Lung (tissue), 12 donors: Measurements from ENCODE around the gene SPATC1L. TPM values are rescaled to one million over a fixed set of nuclear protein-coding genes. Genes with fewer than 3 reads are reported as not detected.

Experiments used
- ATAC-seq: fragments of 200-7000 bp; cut with Tn5 transposase; one replicate; pipeline ENCODE4 v1.9.1; 2020; ENCODE audit warnings: moderate number of reproducible peaks; ENCODE audit not compliant: insufficient read depth, low FRiP score
- DNase-seq, 3 donors: peaks; one replicate each; pipeline ENCODE4 v3.0.0-alpha.2; 2013 to 2017
- H3K27ac ChIP-seq, 2 donors: one replicate each; pipeline ENCODE4 v1.5.1; 2013; ENCODE audit warnings: mild to moderate bottlenecking in 2 of 2, moderate library complexity in 2 of 2, control low read depth in 1 of 2, inconsistent platforms in 1 of 2, low read depth in 1 of 2, low read length in 1 of 2
- H3K27me3 ChIP-seq, 3 donors: one replicate each; pipeline ENCODE4 v1.5.1; 2013; ENCODE audit warnings: low read length in 2 of 3; ENCODE audit not compliant: control insufficient read depth in 3 of 3, insufficient read depth in 3 of 3
- H3K36me3 ChIP-seq, 4 donors: one replicate each; pipeline ENCODE4 v1.5.1; 2013; ENCODE audit warnings: low read length in 4 of 4, mild to moderate bottlenecking in 1 of 4, moderate library complexity in 1 of 4; ENCODE audit not compliant: control insufficient read depth in 4 of 4, insufficient read depth in 4 of 4
- H3K4me1 ChIP-seq, 5 donors: one replicate each; pipeline ENCODE4 v1.5.1; 2013; ENCODE audit warnings: low read length in 5 of 5, mild to moderate bottlenecking in 2 of 5, moderate library complexity in 1 of 5; ENCODE audit not compliant: control insufficient read depth in 5 of 5, insufficient read depth in 5 of 5
- H3K4me3 ChIP-seq: one replicate; pipeline ENCODE4 v1.5.1; 2013; ENCODE audit warnings: mild to moderate bottlenecking, control low read depth, moderate library complexity
- H3K9ac ChIP-seq, 2 donors: one replicate each; pipeline ENCODE4 v1.5.1; 2013; ENCODE audit warnings: low read length in 2 of 2, control low read depth in 1 of 2; ENCODE audit not compliant: insufficient read depth in 1 of 2
- H3K9me3 ChIP-seq, 4 donors: one replicate each; pipeline ENCODE4 v1.5.1; 2013; ENCODE audit warnings: low read length in 3 of 4, mild to moderate bottlenecking in 1 of 4, moderate library complexity in 1 of 4; ENCODE audit not compliant: control insufficient read depth in 4 of 4, insufficient read depth in 3 of 4
- CTCF ChIP-seq: IDR thresholded peaks from 2 replicates; pipeline ENCODE4 v1.5.1; 2012; ENCODE audit warnings: mild to moderate bottlenecking; ENCODE audit errors: control extremely low read depth, extremely low read depth
- WGBS, 2 donors: extraction: QIAGEN DNeasy Blood & Tissue Kit; methylation state at CpG; one replicate each; pipeline ENCODE4 v1.1.7; 2013; 5-methylcytosine and 5-hydroxymethylcytosine counted together
- polyA plus RNA-seq, 2 donors: library from polyadenylated mRNA; stranded (reverse); fragments of 200-250 nt; gene quantifications; one replicate each; pipeline ENCODE4 v1.2.1, GENCODE V29; 2013
- total RNA-seq, 2 donors: library from RNA; depleted of rRNA in 1 of 2; stranded (reverse); fragments of >200 nt in 1 of 2; gene quantifications; one replicate each; pipeline ENCODE4 v1.2.1, GENCODE V29; 2014 to 2021
- donor health status: control.
- donor health status: control.
- donor health status: Bipolar disorder and iron deficiency.
- donor health status: healthy.
- donor health status: DM: yes; HTN: yes; CAD: no.

The SPATC1L gene
- total and polyA plus RNA-seq, 4 donors, result 6.6 to 15.6 (median 11.0) TPM

- Histone ChIP-seq H3K27me3 (no peaks in the 10 kb centered on the region), H3K36me3 (peaks cover 0 to 51% (median 33%) of the 10 kb centered on the region in 4 donors), H3K4me3 (no peak overlapping the region), H3K4me1 (no peaks in the 10 kb centered on the region), H3K9ac (no peak overlapping the region), H3K27ac (no peak overlapping the region), H3K9me3 (no peaks in the 10 kb centered on the region)
- 89 to 92% methylated on average over 28 to 29 of the region's 29 CpGs for WGBS, 2 donors
- DNase-seq (peak in 1 of 3 donors; percentile 10), ATAC-seq (no peak)
- TF ChIP-seq CTCF, result no peak
These were observed 62.7 kb downstream of the SPATC1L start for GRCh38 chr21:46121286-46122221.

- TF ChIP-seq CTCF, result no peak
- Histone ChIP-seq H3K9ac (no peak overlapping the region), H3K36me3 (peaks cover 6 to 55% (median 34%) of the 10 kb centered on the region in 4 donors), H3K27ac (no peak overlapping the region), H3K4me3 (no peak overlapping the region), H3K9me3 (peaks cover 0 to 2% (median 0%) of the 10 kb centered on the region in 4 donors), H3K4me1 (no peaks in the 10 kb centered on the region), H3K27me3 (no peaks in the 10 kb centered on the region)
- DNase-seq (no peak), ATAC-seq (no peak)
- 87% methylated on average over 26 of the region's 26 CpGs for WGBS, 2 donors
These were observed 63.7 kb downstream of the SPATC1L start for GRCh38 chr21:46120301-46121285.

GRCh38 chr21:46119637-46120271, 64.5 kb downstream of the SPATC1L start:
- Histone ChIP-seq H3K4me3 (no peak overlapping the region), H3K9ac (no peak overlapping the region), H3K9me3 (peaks cover 0 to 8% (median 1%) of the 10 kb centered on the region in 4 donors), H3K27ac (no peak overlapping the region), H3K27me3 (no peaks in the 10 kb centered on the region), H3K4me1 (no peaks in the 10 kb centered on the region), H3K36me3 (peaks cover 6 to 60% (median 37%) of the 10 kb centered on the region in 4 donors)
- ATAC-seq (no peak), DNase-seq (peak in 1 of 3 donors; percentile 11)
- no peak for TF ChIP-seq CTCF
- 84 to 93% methylated on average over 14 of the region's 14 CpGs for WGBS, 2 donors
